ENCODE measurements around the gene MAP3K7CL.

- TF ChIP-seq, protein P1, sequence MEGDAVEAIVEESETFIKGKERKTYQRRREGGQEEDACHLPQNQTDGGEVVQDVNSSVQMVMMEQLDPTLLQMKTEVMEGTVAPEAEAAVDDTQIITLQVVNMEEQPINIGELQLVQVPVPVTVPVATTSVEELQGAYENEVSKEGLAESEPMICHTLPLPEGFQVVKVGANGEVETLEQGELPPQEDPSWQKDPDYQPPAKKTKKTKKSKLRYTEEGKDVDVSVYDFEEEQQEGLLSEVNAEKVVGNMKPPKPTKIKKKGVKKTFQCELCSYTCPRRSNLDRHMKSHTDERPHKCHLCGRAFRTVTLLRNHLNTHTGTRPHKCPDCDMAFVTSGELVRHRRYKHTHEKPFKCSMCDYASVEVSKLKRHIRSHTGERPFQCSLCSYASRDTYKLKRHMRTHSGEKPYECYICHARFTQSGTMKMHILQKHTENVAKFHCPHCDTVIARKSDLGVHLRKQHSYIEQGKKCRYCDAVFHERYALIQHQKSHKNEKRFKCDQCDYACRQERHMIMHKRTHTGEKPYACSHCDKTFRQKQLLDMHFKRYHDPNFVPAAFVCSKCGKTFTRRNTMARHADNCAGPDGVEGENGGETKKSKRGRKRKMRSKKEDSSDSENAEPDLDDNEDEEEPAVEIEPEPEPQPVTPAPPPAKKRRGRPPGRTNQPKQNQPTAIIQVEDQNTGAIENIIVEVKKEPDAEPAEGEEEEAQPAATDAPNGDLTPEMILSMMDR (IDR thresholded peaks at IDR 0.05; ENCODE audit: insufficient read depth, low read depth, low read length), result no peak
- TF ChIP-seq EZH2 (IDR thresholded peaks at IDR 0.05; ENCODE audit: insufficient read depth, low read length), result no peak
These were observed 45.1 kb downstream of the MAP3K7CL start for GRCh38 chr21:29175408-29176134.
